ENCODE measurements around the gene DCP2.

GRCh38 chr5:113057557-113057984, 81.0 kb downstream of the DCP2 start:
- TF ChIP-seq, protein P1, sequence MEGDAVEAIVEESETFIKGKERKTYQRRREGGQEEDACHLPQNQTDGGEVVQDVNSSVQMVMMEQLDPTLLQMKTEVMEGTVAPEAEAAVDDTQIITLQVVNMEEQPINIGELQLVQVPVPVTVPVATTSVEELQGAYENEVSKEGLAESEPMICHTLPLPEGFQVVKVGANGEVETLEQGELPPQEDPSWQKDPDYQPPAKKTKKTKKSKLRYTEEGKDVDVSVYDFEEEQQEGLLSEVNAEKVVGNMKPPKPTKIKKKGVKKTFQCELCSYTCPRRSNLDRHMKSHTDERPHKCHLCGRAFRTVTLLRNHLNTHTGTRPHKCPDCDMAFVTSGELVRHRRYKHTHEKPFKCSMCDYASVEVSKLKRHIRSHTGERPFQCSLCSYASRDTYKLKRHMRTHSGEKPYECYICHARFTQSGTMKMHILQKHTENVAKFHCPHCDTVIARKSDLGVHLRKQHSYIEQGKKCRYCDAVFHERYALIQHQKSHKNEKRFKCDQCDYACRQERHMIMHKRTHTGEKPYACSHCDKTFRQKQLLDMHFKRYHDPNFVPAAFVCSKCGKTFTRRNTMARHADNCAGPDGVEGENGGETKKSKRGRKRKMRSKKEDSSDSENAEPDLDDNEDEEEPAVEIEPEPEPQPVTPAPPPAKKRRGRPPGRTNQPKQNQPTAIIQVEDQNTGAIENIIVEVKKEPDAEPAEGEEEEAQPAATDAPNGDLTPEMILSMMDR (IDR thresholded peaks at IDR 0.05; ENCODE audit: low read depth, low read length, poor library complexity, severe bottlenecking): no peak
- TF ChIP-seq EZH2phosphoT487 (IDR thresholded peaks at IDR 0.05; ENCODE audit: borderline replicate concordance, low read length): no peak
